ENCODE data around the gene MYO1G.

The MYO1G gene

GRCh38 chr7:45024126-45024744 is 45.4 kb upstream of the MYO1G start:
- TF ChIP-seq TAF1 (IDR thresholded peaks at IDR 0.05; ENCODE audit: low read depth), result no peak

GRCh38 chr7:45021604-45022296 is 42.9 kb upstream of the MYO1G start:
- TF ChIP-seq CREB1 (IDR thresholded peaks at IDR 0.05; ENCODE audit: low read depth) (no peak), TEAD4 (IDR thresholded peaks at IDR 0.05) (no peak), USF1 (IDR thresholded peaks at IDR 0.05) (no peak)
- TF ChIP-seq, protein P1, sequence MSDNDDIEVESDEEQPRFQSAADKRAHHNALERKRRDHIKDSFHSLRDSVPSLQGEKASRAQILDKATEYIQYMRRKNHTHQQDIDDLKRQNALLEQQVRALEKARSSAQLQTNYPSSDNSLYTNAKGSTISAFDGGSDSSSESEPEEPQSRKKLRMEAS (IDR thresholded peaks at IDR 0.05), result no peak

DNA sequence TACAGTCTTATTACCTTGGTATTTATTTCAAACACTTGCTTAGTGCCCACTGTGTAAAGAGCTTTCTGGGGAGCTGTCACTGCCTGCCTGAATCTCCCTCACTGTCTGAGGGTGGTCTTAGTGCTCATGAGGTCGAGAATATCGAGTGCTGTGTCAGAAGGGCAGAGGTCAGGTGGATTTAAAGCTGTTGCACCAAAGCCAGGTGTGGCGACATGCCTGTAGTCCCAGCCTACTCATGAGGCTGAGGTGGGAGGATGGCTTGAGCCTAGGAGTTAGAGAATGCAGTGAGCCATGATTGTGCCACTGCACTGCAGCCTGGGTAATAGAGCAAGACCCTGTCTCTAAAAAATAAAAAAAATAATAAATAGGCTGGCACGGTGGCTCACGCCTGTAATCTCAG is 42.1 kb upstream of the MYO1G start:
- no peak for TF ChIP-seq EP300 (IDR thresholded peaks at IDR 0.05; ENCODE audit: borderline replicate concordance)
- no peak for TF ChIP-seq YY1 (IDR thresholded peaks at IDR 0.05; ENCODE audit: low read depth)
- TF ChIP-seq TAF1 (IDR thresholded peaks at IDR 0.05; ENCODE audit: low read depth), result no peak
- TF ChIP-seq, protein P1 (IDR thresholded peaks at IDR 0.05), result no peak
- no peak for TF ChIP-seq FOXM1 (IDR thresholded peaks at IDR 0.05; ENCODE audit: borderline replicate concordance, low read depth)
- TF ChIP-seq NFIC (IDR thresholded peaks at IDR 0.05), result no peak
- TF ChIP-seq CREB1 (IDR thresholded peaks at IDR 0.05; ENCODE audit: low read depth), result no peak
- no peak for TF ChIP-seq TEAD4 (IDR thresholded peaks at IDR 0.05)
- no peak for TF ChIP-seq USF1 (IDR thresholded peaks at IDR 0.05)
- TF ChIP-seq ZBTB7A (IDR thresholded peaks at IDR 0.05; ENCODE audit: low read depth), result no peak
- no peak for TF ChIP-seq REST (IDR thresholded peaks at IDR 0.05; ENCODE audit: low read depth)
- no peak for TF ChIP-seq TCF12 (IDR thresholded peaks at IDR 0.05; ENCODE audit: low read depth)
- TF ChIP-seq CEBPB (IDR thresholded peaks at IDR 0.05), result no peak
- TF ChIP-seq RAD21 (IDR thresholded peaks at IDR 0.05; ENCODE audit: low read depth), result no peak
- TF ChIP-seq EGR1 (IDR thresholded peaks at IDR 0.05), result no peak

DNA sequence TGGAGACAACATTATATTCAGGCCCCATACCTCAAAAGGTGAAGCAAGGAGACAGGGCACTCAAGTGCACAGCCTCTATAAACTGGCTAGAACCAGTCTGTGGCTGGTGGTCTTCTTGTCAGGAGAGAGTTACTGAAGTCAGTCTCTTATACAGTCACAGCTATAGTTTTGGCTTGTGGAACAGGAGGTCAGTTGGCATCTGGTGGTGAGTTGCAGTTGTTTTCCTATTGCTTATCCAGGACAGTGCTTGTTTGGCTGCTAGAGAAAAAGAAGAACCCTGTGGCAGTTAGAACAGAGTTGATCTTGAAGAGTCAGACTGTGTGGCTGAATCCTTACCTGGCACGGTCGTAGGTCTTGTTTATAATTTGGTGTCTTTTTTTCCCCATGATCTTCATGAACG is 38.4 kb upstream of the MYO1G start:
- TF ChIP-seq TEAD4 (IDR thresholded peaks at IDR 0.05), result no peak
- no peak for TF ChIP-seq NFIC (IDR thresholded peaks at IDR 0.05)
- TF ChIP-seq USF1 (IDR thresholded peaks at IDR 0.05), result no peak
- no peak for TF ChIP-seq EGR1 (IDR thresholded peaks at IDR 0.05)
- no peak for TF ChIP-seq RAD21 (IDR thresholded peaks at IDR 0.05; ENCODE audit: low read depth)
- no peak for TF ChIP-seq EP300 (IDR thresholded peaks at IDR 0.05; ENCODE audit: borderline replicate concordance)
- TF ChIP-seq TAF1 (IDR thresholded peaks at IDR 0.05; ENCODE audit: low read depth), result no peak
- TF ChIP-seq, protein P1 (IDR thresholded peaks at IDR 0.05), result no peak
- TF ChIP-seq FOXM1 (IDR thresholded peaks at IDR 0.05; ENCODE audit: borderline replicate concordance, low read depth), result no peak
- no peak for TF ChIP-seq REST (IDR thresholded peaks at IDR 0.05; ENCODE audit: low read depth)
- TF ChIP-seq YY1 (IDR thresholded peaks at IDR 0.05; ENCODE audit: low read depth), result no peak
- no peak for TF ChIP-seq CREB1 (IDR thresholded peaks at IDR 0.05; ENCODE audit: low read depth)
- TF ChIP-seq TCF12 (IDR thresholded peaks at IDR 0.05; ENCODE audit: low read depth), result no peak
- no peak for TF ChIP-seq CEBPB (IDR thresholded peaks at IDR 0.05)
- TF ChIP-seq ZBTB7A (IDR thresholded peaks at IDR 0.05; ENCODE audit: low read depth), result no peak

DNA sequence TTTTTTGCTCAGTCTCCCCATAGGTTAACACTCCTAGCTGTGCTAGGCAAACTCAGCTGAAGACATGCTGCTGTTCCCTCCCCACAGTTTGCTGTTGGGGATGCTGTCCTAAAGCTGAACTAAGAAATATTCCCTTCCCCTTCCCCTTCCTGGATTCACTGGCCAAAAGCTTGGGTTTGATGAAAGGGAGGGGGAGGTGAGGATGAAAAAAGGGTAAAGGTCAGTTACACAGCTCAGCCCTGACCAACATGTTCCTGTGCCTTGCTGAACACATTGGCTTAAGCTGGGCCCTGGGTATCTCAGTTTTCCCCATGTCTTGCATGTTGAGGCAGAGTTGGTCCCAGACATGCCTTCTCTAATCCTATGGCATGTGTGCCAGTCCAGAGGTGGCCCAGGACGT is 36.5 kb upstream of the MYO1G start:
- TF ChIP-seq EGR1 (IDR thresholded peaks at IDR 0.05) (no peak), ZBTB7A (IDR thresholded peaks at IDR 0.05; ENCODE audit: low read depth) (no peak), NFIC (IDR thresholded peaks at IDR 0.05) (no peak), FOXM1 (IDR thresholded peaks at IDR 0.05; ENCODE audit: borderline replicate concordance, low read depth) (no peak), CREB1 (IDR thresholded peaks at IDR 0.05; ENCODE audit: low read depth) (no peak), CEBPB (IDR thresholded peaks at IDR 0.05) (no peak), EP300 (IDR thresholded peaks at IDR 0.05; ENCODE audit: borderline replicate concordance) (no peak), TEAD4 (IDR thresholded peaks at IDR 0.05) (no peak), RAD21 (IDR thresholded peaks at IDR 0.05; ENCODE audit: low read depth) (no peak), TCF12 (IDR thresholded peaks at IDR 0.05; ENCODE audit: low read depth) (no peak)
- TF ChIP-seq, protein P1 (IDR thresholded peaks at IDR 0.05), result no peak
